HepG2 (cell line): ENCODE data around the gene NBPF20. TPM values are rescaled to one million over a fixed set of nuclear protein-coding genes. Genes with fewer than 3 reads are reported as not detected.

ENCODE experiments used
- ATF3 ChIP-seq: sonication (generic); formaldehyde crosslinking; IDR thresholded peaks from 2 replicates; pipeline ENCODE4 v1.4.0; 2020; ENCODE audit warnings: missing genetic modification reagents
- FOSL2 ChIP-seq: sonication (generic); formaldehyde crosslinking; IDR thresholded peaks from 2 replicates; pipeline ENCODE4 v1.4.0; 2020; ENCODE audit warnings: missing genetic modification reagents
- KLF6 ChIP-seq: IDR thresholded peaks from 2 replicates; pipeline ENCODE4 v1.8.0; 2016; ENCODE audit warnings: missing biosample characterization, missing genetic modification reagents
- LRRFIP1 ChIP-seq: sonication (generic); formaldehyde crosslinking; conservative IDR thresholded peaks from 2 replicates; pipeline ENCODE4 v1.4.0; 2020; ENCODE audit warnings: missing genetic modification reagents
- MEIS2 ChIP-seq: sonication (generic); formaldehyde crosslinking; IDR thresholded peaks from 2 replicates; pipeline ENCODE4 v1.9.0; 2021; ENCODE audit warnings: mild to moderate bottlenecking, missing genetic modification reagents
- PBX3 ChIP-seq: sonication (generic); formaldehyde crosslinking; IDR thresholded peaks from 2 replicates; pipeline ENCODE4 v1.8.1; 2023; ENCODE audit warnings: missing genetic modification reagents, inconsistent platforms, borderline replicate concordance
- RARA ChIP-seq: IDR thresholded peaks from 2 replicates; pipeline ENCODE4 v1.6.1; 2016; ENCODE audit warnings: missing genetic modification reagents, missing compliant biosample characterization
- REST ChIP-seq, 2 experiments: IDR thresholded peaks; 2 replicates each; pipeline ENCODE4 v1.6.1; 2011 to 2012; ENCODE audit warnings: low read length in 2 of 2, borderline replicate concordance in 1 of 2, low read depth in 1 of 2, mild to moderate bottlenecking in 1 of 2, moderate library complexity in 1 of 2
- SAP130 ChIP-seq: IDR thresholded peaks from 2 replicates; pipeline ENCODE4 v1.6.1; 2016; ENCODE audit warnings: low read depth
- TSC22D2 ChIP-seq: sonication (generic); formaldehyde crosslinking; IDR thresholded peaks from 2 replicates; pipeline ENCODE4 v1.5.1; 2020; ENCODE audit warnings: missing genetic modification reagents, mild to moderate bottlenecking, borderline replicate concordance
- ZBTB25 ChIP-seq: IDR thresholded peaks from 2 replicates; pipeline ENCODE4 v1.6.1; 2018; ENCODE audit warnings: missing genetic modification reagents
- ZNF232 ChIP-seq: sonication (generic); formaldehyde crosslinking; IDR thresholded peaks from 2 replicates; pipeline ENCODE4 v1.4.0; 2020; ENCODE audit warnings: missing genetic modification reagents, borderline replicate concordance
- ZNF331 ChIP-seq: sonication (generic); formaldehyde crosslinking; IDR thresholded peaks from 2 replicates; pipeline ENCODE4 v1.4.0; 2020; ENCODE audit warnings: missing genetic modification reagents
- ZNF367 ChIP-seq: sonication (generic); formaldehyde crosslinking; IDR thresholded peaks from 2 replicates; pipeline ENCODE4 v1.4.0; 2020; ENCODE audit warnings: missing genetic modification reagents, borderline replicate concordance
- ZNF441 ChIP-seq: sonication (generic); formaldehyde crosslinking; IDR thresholded peaks from 2 replicates; pipeline ENCODE4 v1.7.0; 2021; ENCODE audit warnings: missing genetic modification reagents, borderline replicate concordance
- ZNF792 ChIP-seq: IDR thresholded peaks from 2 replicates; pipeline ENCODE4 v1.6.1; 2016
- ZSCAN9 ChIP-seq: IDR thresholded peaks from 2 replicates; pipeline ENCODE4 v1.6.1; 2016; ENCODE audit warnings: borderline replicate concordance
- polyA plus RNA-seq, 8 experiments: library from polyadenylated mRNA; depleted of rRNA in 3 of 8; stranded (reverse) in 7 of 8; unstranded in 1 of 8; fragments of >200 nt; fragmentation: Illumina TruSeq in 4 of 8; extraction: Trizol in 4 of 8; gene quantifications; 2 replicates each; pipeline versions ENCODE4 v1.2.1 to v1.2.3, GENCODE V29; 2011 to 2016; ENCODE audit warnings: low read depth in 4 of 8, missing spikeins in 1 of 8, mixed read lengths in 1 of 8; ENCODE audit not compliant: insufficient read depth in 1 of 8
- total RNA-seq, 5 experiments: library from RNA; depleted of rRNA; stranded (reverse); fragments of >200 nt; fragmentation: Illumina TruSeq; extraction: Trizol; gene quantifications; 2 replicates each; pipeline ENCODE4 v1.2.3, GENCODE V29; 2016; ENCODE audit warnings: low read depth in 1 of 5

Gene NBPF20
- total and polyA plus RNA-seq, 2 of the 13 experiments (the other 11 are each of a cell fraction or from before 2014, with no cell fraction given): 3.0 to 3.1 TPM

- 0 out of 2 replicates have a peak, but pooled peaks have one; percentile 59 for TF ChIP-seq LRRFIP1 (CRISPR knock-in tag)
- TF ChIP-seq ATF3 (CRISPR knock-in tag): 0 out of 2 replicates have a peak, but pooled peaks have one; percentile 28
- peak; percentile 55; the same call in 1 of the 2 replicates for TF ChIP-seq ZNF367 (CRISPR knock-in tag)
- TF ChIP-seq TSC22D2: 0 out of 2 replicates have a peak, but pooled peaks have one; percentile 69
- peak; percentile 67; the same call in 1 of the 2 replicates for TF ChIP-seq ZNF232 (CRISPR knock-in tag)
- TF ChIP-seq REST (IDR thresholded peaks at IDR 0.05; ENCODE audit: borderline replicate concordance in 1 of 2, low read depth in 1 of 2, low read length in 2 of 2): peak; percentile 40 to 88
- TF ChIP-seq ZSCAN9 (CRISPR knock-in tag): 0 out of 2 replicates have a peak, but pooled peaks have one; percentile 73
- TF ChIP-seq ZNF792 (CRISPR knock-in tag): 0 out of 2 replicates have a peak, but pooled peaks have one; percentile 37
- TF ChIP-seq ZNF331 (CRISPR knock-in tag): 0 out of 2 replicates have a peak, but pooled peaks have one; percentile 28
- 0 out of 2 replicates have a peak, but pooled peaks have one; percentile 25 for TF ChIP-seq PBX3 (CRISPR knock-in tag)
- TF ChIP-seq RARA: peak; percentile 30; the same call in 1 of the 2 replicates
- 0 out of 2 replicates have a peak, but pooled peaks have one; percentile 26 for TF ChIP-seq FOSL2 (CRISPR knock-in tag)
- TF ChIP-seq ZBTB25 (CRISPR knock-in tag): peak; percentile 32; the same call in 1 of the 2 replicates
- peak; percentile 31; the same call in 1 of the 2 replicates for TF ChIP-seq SAP130 (CRISPR knock-in tag)
- TF ChIP-seq MEIS2 (CRISPR knock-in tag): peak; percentile 51; the same call in 1 of the 2 replicates
- peak; percentile 73; the same call in 1 of the 2 replicates for TF ChIP-seq KLF6 (CRISPR knock-in tag)
- TF ChIP-seq ZNF441 (CRISPR knock-in tag): peak; percentile 59; the same call in 1 of the 2 replicates
These were observed 26.5 kb upstream of the NBPF20 start (continued) for GRCh38 chr1:145451914-145452313.
